HS-5 (cell line): Measurements from ENCODE around the gene MAST4.

Experiments used
- DNase-seq: peaks from one replicate; pipeline ENCODE4 v3.0.0-alpha.2; 2012; ENCODE audit warnings: low read depth

Gene MAST4

GRCh38 chr5:66595756-66596635 lies at the start of gene MAST4:
Gene MAST4 (plus strand): TSS chr5:66596393. CDS start chr5:66596656, 263 bp downstream.
- DNase-seq: peak; percentile 59

GRCh38 chr5:66546541-66546940 lies 49.7 kb upstream of the MAST4 start:
- no peak for DNase-seq

- DNase-seq: no peak
Observed at GRCh38 chr5:66551338-66551737, 44.9 kb upstream of the MAST4 start.

- no peak for DNase-seq
Observed at GRCh38 chr5:66551945-66552344, 44.2 kb upstream of the MAST4 start.

GRCh38 chr5:66553368-66553912 lies 42.8 kb upstream of the MAST4 start:
- no peak for DNase-seq

- peak; percentile 49 for DNase-seq
Observed at GRCh38 chr5:66553916-66554575, 42.1 kb upstream of the MAST4 start.

GRCh38 chr5:66554884-66555283 lies 41.3 kb upstream of the MAST4 start:
- no peak for DNase-seq

GRCh38 chr5:66558560-66558959 lies 37.6 kb upstream of the MAST4 start:
- DNase-seq: no peak

GRCh38 chr5:66560371-66560770 lies 35.8 kb upstream of the MAST4 start:
- no peak for DNase-seq

- no peak for DNase-seq
Observed at GRCh38 chr5:66561256-66561990, 34.8 kb upstream of the MAST4 start.

GRCh38 chr5:66565878-66566277 lies 30.3 kb upstream of the MAST4 start:
- DNase-seq: no peak

GRCh38 chr5:66567474-66567873 lies 28.7 kb upstream of the MAST4 start:
- no peak for DNase-seq

- DNase-seq: no peak
Observed at GRCh38 chr5:66570201-66570600, 26.0 kb upstream of the MAST4 start.

- no peak for DNase-seq
Observed at GRCh38 chr5:66573733-66574132, 22.5 kb upstream of the MAST4 start.

- peak; percentile 52 for DNase-seq
Observed at GRCh38 chr5:66582499-66583165, 13.6 kb upstream of the MAST4 start.

- no peak for DNase-seq
Observed at GRCh38 chr5:66585291-66585690, 10.9 kb upstream of the MAST4 start.

- DNase-seq: no peak
Observed at GRCh38 chr5:66587771-66588170, 8.4 kb upstream of the MAST4 start.

- DNase-seq: no peak
Observed at GRCh38 chr5:66596636-66597182, 516 bp downstream of the MAST4 start.

GRCh38 chr5:66597183-66597757 lies 1.1 kb downstream of the MAST4 start:
- no peak for DNase-seq

GRCh38 chr5:66602621-66603020 lies 6.4 kb downstream of the MAST4 start:
- no peak for DNase-seq

GRCh38 chr5:66603164-66603563 lies 7.0 kb downstream of the MAST4 start:
- DNase-seq: no peak
